HG02840 (cell line): ENCODE data around the gene ZMIZ1.

Source experiments
- ATAC-seq: cut with Tn5 transposase; IDR thresholded peaks from one replicate; pipeline ENCODE4 v1.9.1; 2021; ENCODE audit warnings: mild to moderate bottlenecking, moderate library complexity, moderate number of reproducible peaks; ENCODE audit not compliant: unreplicated experiment, low FRiP score

Gene ZMIZ1

DNA sequence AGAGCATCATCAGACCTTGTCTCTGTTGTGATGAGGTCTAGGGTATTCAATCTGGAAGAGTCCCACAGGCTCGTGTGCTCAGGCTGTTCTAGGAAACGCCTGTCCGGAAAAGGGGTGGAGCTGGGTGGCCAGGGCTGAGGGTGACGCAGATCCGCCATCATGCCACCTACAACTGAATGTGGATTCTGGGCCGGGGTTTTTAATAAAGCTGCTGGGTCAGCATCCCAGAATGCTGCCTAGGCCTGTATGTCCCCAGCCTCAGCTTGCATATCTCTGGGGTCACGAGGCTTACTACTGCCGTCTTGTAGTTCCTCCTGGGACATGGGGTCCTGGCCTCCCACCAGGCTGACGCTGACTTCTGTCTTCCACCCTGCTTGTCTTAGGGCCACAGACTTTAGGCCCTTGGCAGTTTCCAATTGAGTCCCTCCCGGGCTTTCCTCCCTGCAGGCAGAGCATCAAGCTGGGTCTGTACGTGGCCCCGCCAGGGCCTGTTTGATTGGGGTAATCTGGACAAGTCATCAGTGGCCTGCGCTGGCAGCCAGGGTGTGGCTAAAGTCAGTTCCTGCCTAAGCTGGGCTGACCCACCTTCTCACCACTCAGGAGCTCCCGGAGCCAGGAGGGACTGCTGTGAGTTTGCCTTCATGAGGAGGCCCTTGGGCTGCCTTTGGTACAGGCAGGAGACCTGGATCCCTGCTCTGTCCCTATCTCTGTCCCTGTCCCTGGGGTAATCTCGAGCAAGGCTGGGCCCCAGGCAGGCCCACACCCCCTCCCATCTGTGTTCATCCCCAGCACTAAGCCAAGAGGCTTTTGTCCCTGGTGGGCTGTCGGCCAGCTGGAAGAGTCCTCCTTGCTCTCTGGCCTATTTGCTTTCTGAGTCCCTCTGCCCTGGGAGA is 79.9 kb downstream of the ZMIZ1 start:
- ATAC-seq = no peak

- no peak for ATAC-seq
Measured at GRCh38 chr10:79149345-79149661, 80.5 kb downstream of the ZMIZ1 start.

DNA sequence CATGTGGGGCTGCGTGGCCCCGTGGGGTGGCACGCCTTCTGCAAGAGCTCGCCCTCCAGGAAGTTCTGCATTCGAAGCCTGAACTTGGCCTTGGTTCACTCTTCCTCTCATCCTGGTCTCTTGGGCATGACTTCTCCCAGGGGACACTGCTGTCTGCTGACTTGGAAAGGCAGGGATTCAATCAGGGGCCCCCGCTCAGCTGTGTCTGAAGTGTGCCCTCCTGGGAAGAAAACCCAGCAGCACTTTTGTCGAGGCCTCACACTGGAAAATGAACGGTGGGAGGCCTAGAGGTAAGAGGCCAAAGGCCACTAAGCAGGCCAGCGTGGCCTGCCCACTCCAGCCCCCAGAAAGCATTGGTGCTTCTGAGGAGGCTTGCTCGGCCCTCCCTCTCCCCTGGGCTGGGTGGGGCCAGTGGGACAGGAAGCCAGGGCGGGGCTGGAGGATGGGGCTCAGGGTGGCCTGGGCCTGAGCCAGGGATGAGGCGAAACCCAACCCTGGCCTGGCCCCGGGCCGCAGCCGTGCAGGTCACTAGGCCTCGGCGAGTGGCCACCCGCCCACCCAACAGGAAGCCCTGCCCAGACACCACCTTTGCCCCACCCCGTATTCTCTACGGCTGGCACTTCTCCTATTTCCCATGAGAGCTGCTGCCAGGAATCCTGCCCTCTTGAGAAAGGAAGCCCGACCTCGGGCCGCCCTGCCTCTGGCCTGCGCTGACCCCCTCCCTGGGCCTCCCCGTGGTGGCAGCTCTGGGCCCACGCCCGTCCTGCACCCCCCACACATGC is 81.1 kb downstream of the ZMIZ1 start:
- ATAC-seq = peak; percentile 54

GRCh38 chr10:79150444-79150754 is 81.6 kb downstream of the ZMIZ1 start:
- no peak for ATAC-seq

- no peak for ATAC-seq
Measured at GRCh38 chr10:79152423-79152817, 83.7 kb downstream of the ZMIZ1 start.

DNA sequence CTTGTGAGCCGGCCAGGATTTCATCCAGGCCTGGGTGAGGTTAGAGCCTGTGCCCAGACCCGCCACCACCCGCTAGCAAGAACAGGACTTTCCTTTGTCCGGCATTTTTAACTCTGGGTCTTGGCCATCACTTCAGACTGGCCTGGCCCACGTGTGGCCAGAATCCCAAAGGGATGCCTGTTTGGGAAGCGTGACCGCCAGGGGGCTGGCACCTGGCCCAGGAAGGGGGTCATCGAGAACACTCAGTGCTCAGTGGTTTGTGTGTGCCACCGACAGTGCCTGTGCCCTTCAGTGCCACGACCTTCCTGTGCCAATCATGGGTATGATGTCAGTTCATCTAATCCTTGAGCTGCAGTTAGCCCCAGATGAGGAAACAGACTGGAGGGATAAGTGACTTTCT is 85.0 kb downstream of the ZMIZ1 start:
- no peak for ATAC-seq

DNA sequence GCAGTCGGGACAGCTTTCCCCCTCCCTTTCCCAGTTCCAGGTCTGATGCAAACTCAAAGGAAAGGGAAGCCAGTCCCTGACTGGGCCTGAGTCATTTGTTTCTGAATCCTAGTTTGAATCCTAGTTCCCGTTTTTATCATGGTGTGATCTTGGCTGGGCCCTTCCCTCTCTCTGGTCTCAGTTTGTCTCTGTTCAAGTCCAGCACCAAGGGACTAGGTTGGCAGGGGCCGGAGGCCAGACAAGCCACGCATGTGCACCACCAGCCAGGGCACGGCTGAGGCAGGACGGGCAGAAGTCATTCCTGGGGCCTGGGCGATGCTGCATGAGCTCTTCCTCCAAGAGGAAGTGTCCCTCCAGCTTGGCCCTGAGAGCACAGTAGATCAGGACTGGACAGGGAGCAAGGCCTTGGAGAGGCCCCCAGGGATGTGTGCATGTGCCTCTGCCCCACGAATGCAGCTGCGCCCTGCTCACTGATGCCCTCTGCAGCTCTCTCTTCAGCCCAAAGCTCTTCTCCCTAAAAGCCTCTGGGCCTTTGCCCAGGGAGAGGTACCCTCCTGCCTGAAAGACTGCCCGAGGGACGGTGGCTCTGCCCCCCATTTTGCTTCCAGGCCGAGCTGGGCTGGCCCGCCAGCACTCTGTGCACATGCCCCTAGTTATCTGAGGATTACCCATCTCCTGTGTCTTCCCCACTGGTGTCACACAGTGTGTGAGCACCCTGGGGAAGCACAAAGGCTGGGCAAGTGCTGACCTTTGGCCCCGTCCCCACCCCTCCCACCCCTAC is 86.7 kb downstream of the ZMIZ1 start:
- no peak for ATAC-seq

GRCh38 chr10:79156334-79157274 is 87.8 kb downstream of the ZMIZ1 start:
- ATAC-seq = no peak

- ATAC-seq = no peak
Measured at GRCh38 chr10:79158004-79158340, 89.2 kb downstream of the ZMIZ1 start.

GRCh38 chr10:79158402-79159097 is 89.8 kb downstream of the ZMIZ1 start:
- ATAC-seq = no peak

DNA sequence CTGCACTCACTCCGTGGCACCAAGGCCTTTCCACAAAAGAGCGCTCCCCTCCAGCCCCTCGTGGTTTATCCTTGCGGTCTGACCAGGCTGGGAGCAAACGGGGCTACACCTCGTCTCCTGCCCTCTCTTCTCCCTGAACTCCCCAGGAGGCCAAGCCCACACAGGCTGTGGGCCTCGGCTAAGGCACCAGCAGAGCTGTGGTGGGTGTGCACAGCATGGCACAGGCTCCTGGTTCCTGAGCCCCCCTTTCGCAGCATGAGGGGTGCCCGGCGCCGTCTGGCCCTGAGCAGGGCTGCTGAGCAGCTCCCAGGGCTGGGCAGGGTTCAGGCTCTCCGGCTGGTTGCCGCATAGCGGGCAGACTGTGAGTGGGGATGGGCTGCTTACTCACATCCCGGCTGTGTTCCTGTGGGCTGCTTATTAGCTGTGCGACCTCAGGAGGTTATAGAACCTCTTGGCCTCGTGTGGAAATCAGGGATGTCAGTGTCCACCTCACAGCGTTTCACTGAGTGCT is 90.4 kb downstream of the ZMIZ1 start:
- no peak for ATAC-seq

DNA sequence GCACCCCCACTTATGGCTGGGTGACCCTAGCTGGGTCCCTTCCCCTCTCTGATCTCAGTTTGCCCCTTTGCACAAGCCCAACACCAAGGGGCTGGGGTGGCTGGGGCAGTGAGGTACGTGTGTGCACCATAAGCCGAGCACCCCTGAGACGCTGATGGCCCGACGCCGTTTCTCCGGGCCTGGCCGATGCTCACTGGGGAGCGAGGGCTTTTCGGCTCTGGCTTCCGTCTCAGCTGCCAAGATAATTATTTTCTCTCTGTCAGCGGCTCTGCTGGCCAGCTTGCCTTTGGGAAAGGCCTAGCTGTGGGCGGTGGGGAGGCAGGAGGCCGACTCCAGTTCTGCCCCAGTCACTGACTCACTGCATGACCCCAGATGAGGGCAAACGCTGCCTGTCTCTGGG is 91.0 kb downstream of the ZMIZ1 start:
- no peak for ATAC-seq

DNA sequence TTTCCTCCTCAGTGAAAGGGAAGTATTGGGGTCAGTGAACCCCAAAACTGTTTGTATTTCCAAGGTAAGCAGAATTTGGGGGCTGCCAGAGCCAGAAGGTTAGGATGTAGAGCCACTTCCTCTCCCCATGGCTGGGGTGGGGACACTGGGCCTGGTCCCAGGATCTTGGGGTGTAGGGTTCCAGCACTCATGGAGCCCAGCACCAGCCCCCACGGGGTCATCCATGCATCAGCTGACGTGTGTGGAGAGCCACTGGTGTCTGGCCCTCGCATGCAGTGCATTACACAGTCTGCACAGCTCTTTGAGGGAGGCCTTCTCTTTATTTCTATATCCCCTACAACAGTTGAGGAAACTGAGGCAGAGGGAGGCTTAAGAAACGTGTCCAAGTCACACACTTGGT is 91.4 kb downstream of the ZMIZ1 start:
- no peak for ATAC-seq

- ATAC-seq = no peak
Measured at GRCh38 chr10:79161557-79161956, 92.8 kb downstream of the ZMIZ1 start.

- no peak for ATAC-seq
Measured at GRCh38 chr10:79162022-79162421, 93.3 kb downstream of the ZMIZ1 start.

DNA sequence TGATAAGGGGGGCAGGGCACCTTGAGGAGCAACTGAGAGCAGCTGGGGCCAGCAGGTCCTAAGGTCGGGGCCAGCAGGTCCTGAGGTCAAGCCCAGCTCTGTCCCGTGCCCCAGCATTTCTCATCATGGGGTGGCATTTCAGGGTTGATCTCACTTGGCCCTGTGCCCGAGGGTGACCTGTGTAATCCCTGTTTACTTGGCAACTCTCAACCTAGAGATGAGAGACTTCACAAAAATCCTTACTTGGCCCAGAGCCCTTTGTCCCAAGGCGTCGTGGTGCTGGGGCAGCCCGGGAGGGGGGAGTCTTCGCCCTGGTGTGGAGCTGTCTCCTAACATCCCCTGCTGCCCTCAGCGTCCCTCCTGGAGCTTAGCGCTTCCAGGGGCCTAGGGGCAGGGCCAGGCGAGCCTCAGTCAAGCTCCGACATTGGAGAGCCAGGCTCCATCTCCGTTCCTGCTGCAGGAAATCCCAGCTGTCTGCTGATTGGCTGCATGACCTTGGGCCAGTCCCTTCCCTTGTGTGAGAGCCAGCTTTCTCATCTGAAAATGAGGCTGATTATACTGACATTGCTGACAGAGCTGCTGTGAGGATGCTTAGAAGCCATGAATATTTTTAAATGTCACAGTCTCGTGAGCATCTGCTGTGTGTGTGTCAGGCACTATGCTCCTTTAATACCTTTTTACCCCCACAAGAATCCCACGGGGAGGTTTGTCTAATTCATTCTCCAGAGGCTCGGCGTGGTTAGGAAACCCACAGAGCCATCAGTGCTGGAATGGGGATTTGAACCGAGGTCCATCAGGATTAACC is 94.3 kb downstream of the ZMIZ1 start:
- no peak for ATAC-seq

DNA sequence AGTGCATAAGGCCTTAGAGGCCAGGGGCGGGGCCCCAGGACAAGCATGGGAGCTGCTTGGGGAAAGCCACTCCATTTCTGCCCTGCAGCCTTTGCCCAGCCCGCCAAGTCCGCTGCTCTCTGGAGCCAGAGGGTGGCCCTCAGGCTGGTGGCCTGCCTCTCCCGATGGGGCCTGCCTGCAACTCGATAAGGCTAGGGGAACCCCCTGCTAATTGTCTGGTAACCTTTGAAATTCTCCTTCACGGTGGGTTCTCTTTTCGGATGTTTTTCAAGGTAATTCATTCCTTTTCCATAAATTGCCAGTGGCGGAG is 94.9 kb downstream of the ZMIZ1 start:
- ATAC-seq = no peak

DNA sequence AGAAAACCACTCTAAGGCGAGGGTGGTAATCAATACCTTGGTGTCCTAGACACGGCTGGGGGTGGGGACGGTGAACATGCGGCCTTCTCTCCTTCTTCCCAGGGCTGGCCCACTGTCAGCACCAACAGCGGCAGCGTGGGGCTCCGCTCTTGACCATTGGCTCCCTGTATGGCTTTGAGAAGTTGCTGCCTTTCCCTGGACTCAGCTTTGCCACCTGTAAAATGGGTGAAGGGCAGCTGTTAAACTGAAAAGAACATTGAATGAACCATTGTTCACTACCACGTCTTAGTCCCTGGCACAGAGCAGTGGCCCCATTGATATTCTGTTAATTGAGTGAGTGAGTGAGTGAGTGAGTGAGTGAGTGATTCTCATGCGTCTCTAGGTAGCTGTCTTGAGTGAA is 95.3 kb downstream of the ZMIZ1 start:
- no peak for ATAC-seq
